22Rv1 (cell line): ENCODE results near the gene FYN.

Experiments
- CTCF ChIP-seq: fragments of 450-650 bp; IDR thresholded peaks from 2 replicates; pipeline ENCODE4 v1.5.1; 2017; ENCODE audit warnings: mild to moderate bottlenecking
- ZFX ChIP-seq: fragments of 450-650 bp; IDR thresholded peaks from 2 replicates; pipeline ENCODE4 v1.6.1; 2017; ENCODE audit warnings: antibody characterized with exemption, borderline replicate concordance

GRCh38 chr6:111858347-111858746, 14.9 kb downstream of the FYN start:
- TF ChIP-seq CTCF, result no peak
- no peak for TF ChIP-seq ZFX
